OCI-LY3 (cell line): ENCODE measurements around the gene PURB.
A peak's percentile ranks its signal among the peaks of the same experiment; 100 is the strongest.

Source experiments
- H2AFZ ChIP-seq: fragments of 200-600, 300-600 bp; shearing (Covaris generic); 2 replicates; pipeline ENCODE4 v1.6.0; 2014; ENCODE audit warnings: antibody characterized with exemption, low read depth, low read length
- H3K27ac ChIP-seq: fragments of 200-600, 300-600 bp; sonication (generic); 2 replicates; pipeline ENCODE4 v1.5.1; 2014; ENCODE audit warnings: mild to moderate bottlenecking, low read length, moderate library complexity, mixed read lengths
- H3K27me3 ChIP-seq: fragments of 200-600, 300-600 bp; sonication (generic); 2 replicates; pipeline ENCODE4 v1.6.1; 2014; ENCODE audit warnings: low read depth, low read length, mixed read lengths
- H3K36me3 ChIP-seq: fragments of 200-600, 300-600 bp; sonication (generic); replicated peaks from 2 replicates; pipeline ENCODE3; 2014; ENCODE audit warnings: low read depth, low read length, mixed read lengths
- H3K4me1 ChIP-seq: fragments of 300-600, 200-600 bp; sonication (generic); 2 replicates; pipeline ENCODE4 v1.6.1; 2014; ENCODE audit warnings: low read length, mixed read lengths
- H3K4me2 ChIP-seq: fragments of 200-600, 300-600 bp; sonication (generic); 2 replicates; pipeline ENCODE4 v1.6.1; 2014; ENCODE audit warnings: low read length, mixed read lengths
- H3K4me3 ChIP-seq: fragments of 300-600, 200-600 bp; sonication (generic); 2 replicates; pipeline ENCODE4 v1.5.1; 2014; ENCODE audit warnings: antibody characterized with exemption, mild to moderate bottlenecking, low read length, moderate library complexity
- H3K79me2 ChIP-seq: fragments of 300-600, 200-600 bp; shearing (Covaris generic); 2 replicates; pipeline ENCODE4 v1.6.1; 2014; ENCODE audit warnings: mild to moderate bottlenecking, low read length, mixed read lengths
- H3K9ac ChIP-seq: fragments of 300-600, 200-600 bp; shearing (Covaris generic); 2 replicates; pipeline ENCODE4 v1.6.0; 2014; ENCODE audit warnings: mild to moderate bottlenecking, low read length, moderate library complexity
- H3K9me3 ChIP-seq: fragments of 200-600, 300-600 bp; shearing (Covaris generic); 2 replicates; pipeline ENCODE4 v1.6.1; 2014; ENCODE audit warnings: low read length, mixed read lengths; ENCODE audit not compliant: insufficient read depth
- H4K20me1 ChIP-seq: fragments of 200-600, 300-600 bp; sonication (generic); 2 replicates; pipeline ENCODE4 v1.6.1; 2016; ENCODE audit warnings: low read length, mixed read lengths; ENCODE audit not compliant: insufficient read depth
- EZH2phosphoT487 ChIP-seq: fragments of 200-600 bp; shearing (Covaris generic); IDR thresholded peaks from 2 replicates; pipeline ENCODE4 v1.6.1; 2018; ENCODE audit warnings: antibody characterized with exemption, mixed run types, low read depth
- TF ChIP-seq, protein P1 (sequence below): fragments of 200-600, 300-600 bp; sonication (generic); IDR thresholded peaks from 2 replicates; pipeline ENCODE4 v1.5.1; 2014; ENCODE audit warnings: antibody characterized with exemption, low read length, low read depth

The PURB gene

DNA sequence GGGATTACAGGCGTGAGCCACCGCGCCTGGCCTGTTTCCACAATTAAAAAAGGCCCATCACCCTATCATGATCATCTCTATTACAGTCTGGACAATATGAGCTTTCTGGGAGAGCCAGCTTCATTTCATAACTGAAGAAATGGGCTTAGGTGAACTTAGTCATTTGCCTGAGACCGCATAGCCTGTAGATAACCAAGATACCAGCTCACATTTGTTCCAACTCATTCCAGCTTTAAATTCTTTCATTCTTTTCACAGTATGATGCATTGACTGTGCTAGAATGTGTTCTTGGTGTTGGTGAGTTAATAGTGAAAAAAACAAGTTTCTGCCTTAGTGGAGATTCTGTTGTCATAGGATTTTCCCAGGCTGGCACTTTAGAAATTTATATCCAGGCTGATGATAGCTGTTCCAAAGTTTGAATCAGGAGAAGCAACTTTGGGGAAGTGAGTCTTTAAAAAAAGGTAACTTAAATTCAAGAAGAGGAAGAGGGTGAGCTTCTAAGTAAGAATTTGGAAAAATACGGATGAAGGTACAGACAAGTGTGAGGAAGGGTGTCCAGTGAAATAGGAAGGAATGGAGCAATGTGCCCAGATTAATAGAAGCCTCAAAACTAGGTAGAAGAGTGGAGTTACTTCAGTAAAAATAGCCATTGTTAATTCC lies 35.3 kb downstream of the PURB start:
- H3K4me2 ChIP-seq: no peak overlapping the region
- H3K27me3 ChIP-seq: no peaks in the 10 kb centered on the region
- H2AFZ ChIP-seq: no peak overlapping the region
- no peak overlapping the region for H3K27ac ChIP-seq
- peaks cover 2% of the 10 kb centered on the region for H3K36me3 ChIP-seq
- H4K20me1 ChIP-seq: peaks cover 16% of the 10 kb centered on the region
- peaks cover 33% of the 10 kb centered on the region for H3K79me2 ChIP-seq
- peaks cover 13% of the 10 kb centered on the region for H3K4me1 ChIP-seq
- no peaks in the 10 kb centered on the region for H3K9me3 ChIP-seq
- H3K9ac ChIP-seq: no peak overlapping the region
- no peak overlapping the region for H3K4me3 ChIP-seq
- TF ChIP-seq EZH2phosphoT487: no peak
- TF ChIP-seq, protein P1, sequence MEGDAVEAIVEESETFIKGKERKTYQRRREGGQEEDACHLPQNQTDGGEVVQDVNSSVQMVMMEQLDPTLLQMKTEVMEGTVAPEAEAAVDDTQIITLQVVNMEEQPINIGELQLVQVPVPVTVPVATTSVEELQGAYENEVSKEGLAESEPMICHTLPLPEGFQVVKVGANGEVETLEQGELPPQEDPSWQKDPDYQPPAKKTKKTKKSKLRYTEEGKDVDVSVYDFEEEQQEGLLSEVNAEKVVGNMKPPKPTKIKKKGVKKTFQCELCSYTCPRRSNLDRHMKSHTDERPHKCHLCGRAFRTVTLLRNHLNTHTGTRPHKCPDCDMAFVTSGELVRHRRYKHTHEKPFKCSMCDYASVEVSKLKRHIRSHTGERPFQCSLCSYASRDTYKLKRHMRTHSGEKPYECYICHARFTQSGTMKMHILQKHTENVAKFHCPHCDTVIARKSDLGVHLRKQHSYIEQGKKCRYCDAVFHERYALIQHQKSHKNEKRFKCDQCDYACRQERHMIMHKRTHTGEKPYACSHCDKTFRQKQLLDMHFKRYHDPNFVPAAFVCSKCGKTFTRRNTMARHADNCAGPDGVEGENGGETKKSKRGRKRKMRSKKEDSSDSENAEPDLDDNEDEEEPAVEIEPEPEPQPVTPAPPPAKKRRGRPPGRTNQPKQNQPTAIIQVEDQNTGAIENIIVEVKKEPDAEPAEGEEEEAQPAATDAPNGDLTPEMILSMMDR: no peak

- Histone ChIP-seq H3K4me1 (peaks cover 15% of the 10 kb centered on the region), H3K9ac (peak overlapping the region; percentile 89), H3K9me3 (no peaks in the 10 kb centered on the region), H4K20me1 (peaks cover 23% of the 10 kb centered on the region), H3K4me3 (peak overlapping the region; percentile 86), H3K27ac (no peak overlapping the region), H3K4me2 (peak overlapping the region; percentile 63), H3K27me3 (no peaks in the 10 kb centered on the region), H3K36me3 (peaks cover 2% of the 10 kb centered on the region), H3K79me2 (peaks cover 39% of the 10 kb centered on the region), H2AFZ (no peak overlapping the region)
- TF ChIP-seq, protein P1: no peak
- TF ChIP-seq EZH2phosphoT487: no peak
These were observed 36.0 kb downstream of the PURB start for GRCh38 chr7:44849259-44849884.

GRCh38 chr7:44847920-44848634 lies 37.3 kb downstream of the PURB start, which contains the start of gene H2AZ2:
H2AZ2 (minus strand) TSS chr7:44848087; CDS start chr7:44847971, 116 bp downstream.
- H3K79me2 ChIP-seq: peaks cover 52% of the 10 kb centered on the region
- H3K27ac ChIP-seq: peak within 1 kb of the TSS; percentile 78
- H3K9me3 ChIP-seq: no peaks in the 10 kb centered on the region
- TF ChIP-seq, protein P1: no peak
- TF ChIP-seq EZH2phosphoT487: no peak
- H4K20me1 ChIP-seq: peaks cover 29% of the 10 kb centered on the region
- peak within 1 kb of the TSS; percentile 20; the same call in 1 of the 2 replicates for H2AFZ ChIP-seq
- peak within 1 kb of the TSS; percentile 86 for H3K4me3 ChIP-seq
- H3K4me1 ChIP-seq: peaks cover 15% of the 10 kb centered on the region
- H3K9ac ChIP-seq: peak within 1 kb of the TSS; percentile 89
- peaks cover 4% of the 10 kb centered on the region for H3K36me3 ChIP-seq
- peak within 1 kb of the TSS; percentile 85 for H3K4me2 ChIP-seq
- no peaks in the 10 kb centered on the region for H3K27me3 ChIP-seq

- H2AFZ ChIP-seq: no peak overlapping the region
- peaks cover 58% of the 10 kb centered on the region for H3K79me2 ChIP-seq
- peak overlapping the region; percentile 81 for H3K4me3 ChIP-seq
- H3K27me3 ChIP-seq: no peaks in the 10 kb centered on the region
- H3K9me3 ChIP-seq: no peaks in the 10 kb centered on the region
- H3K9ac ChIP-seq: peak overlapping the region; percentile 81
- TF ChIP-seq, protein P1: peak; percentile 80
- TF ChIP-seq EZH2phosphoT487: no peak
- H3K4me2 ChIP-seq: peak overlapping the region; percentile 85
- peaks cover 29% of the 10 kb centered on the region for H4K20me1 ChIP-seq
- peaks cover 15% of the 10 kb centered on the region for H3K4me1 ChIP-seq
- peaks cover 6% of the 10 kb centered on the region for H3K36me3 ChIP-seq
- H3K27ac ChIP-seq: peak overlapping the region; percentile 77
These were observed 37.8 kb downstream of the PURB start for GRCh38 chr7:44847509-44847919.
